HL-60 (cell line): ENCODE results near the gene GNG7.

Experiments
- POLR2AphosphoS5 ChIP-seq: IDR thresholded peaks from 2 replicates; pipeline ENCODE4 v1.6.1; 2012; ENCODE audit warnings: low read depth
- TF ChIP-seq, protein P1 (sequence below): IDR thresholded peaks from one replicate; pipeline ENCODE4 v1.5.1; 2011; ENCODE audit warnings: low read length, control low read depth, inconsistent platforms; ENCODE audit not compliant: insufficient read depth

DNA sequence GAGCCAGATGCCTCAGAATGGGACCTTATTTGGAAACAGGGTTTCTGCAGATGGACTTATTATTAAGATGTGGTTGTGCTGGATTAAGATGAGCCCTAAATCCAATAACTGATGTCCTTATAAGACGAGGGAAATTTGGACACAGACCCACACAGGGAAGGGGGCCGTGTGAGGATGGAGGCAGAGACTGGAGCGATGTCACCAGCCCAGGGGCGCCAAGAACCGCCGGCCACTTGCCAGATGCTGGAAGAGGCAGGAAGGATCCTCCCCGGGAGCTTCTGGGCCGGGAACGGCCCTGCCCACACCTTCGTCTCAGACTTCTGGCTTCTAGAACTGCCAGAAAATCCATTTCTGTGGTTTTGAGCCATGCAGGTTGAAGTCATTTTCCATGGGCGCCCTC lies 26.6 kb downstream of the GNG7 start:
- TF ChIP-seq, protein P1, sequence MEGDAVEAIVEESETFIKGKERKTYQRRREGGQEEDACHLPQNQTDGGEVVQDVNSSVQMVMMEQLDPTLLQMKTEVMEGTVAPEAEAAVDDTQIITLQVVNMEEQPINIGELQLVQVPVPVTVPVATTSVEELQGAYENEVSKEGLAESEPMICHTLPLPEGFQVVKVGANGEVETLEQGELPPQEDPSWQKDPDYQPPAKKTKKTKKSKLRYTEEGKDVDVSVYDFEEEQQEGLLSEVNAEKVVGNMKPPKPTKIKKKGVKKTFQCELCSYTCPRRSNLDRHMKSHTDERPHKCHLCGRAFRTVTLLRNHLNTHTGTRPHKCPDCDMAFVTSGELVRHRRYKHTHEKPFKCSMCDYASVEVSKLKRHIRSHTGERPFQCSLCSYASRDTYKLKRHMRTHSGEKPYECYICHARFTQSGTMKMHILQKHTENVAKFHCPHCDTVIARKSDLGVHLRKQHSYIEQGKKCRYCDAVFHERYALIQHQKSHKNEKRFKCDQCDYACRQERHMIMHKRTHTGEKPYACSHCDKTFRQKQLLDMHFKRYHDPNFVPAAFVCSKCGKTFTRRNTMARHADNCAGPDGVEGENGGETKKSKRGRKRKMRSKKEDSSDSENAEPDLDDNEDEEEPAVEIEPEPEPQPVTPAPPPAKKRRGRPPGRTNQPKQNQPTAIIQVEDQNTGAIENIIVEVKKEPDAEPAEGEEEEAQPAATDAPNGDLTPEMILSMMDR, result no peak
- no peak for TF ChIP-seq POLR2AphosphoS5
